ENCODE measurements around the gene SERPINB7.

DNA sequence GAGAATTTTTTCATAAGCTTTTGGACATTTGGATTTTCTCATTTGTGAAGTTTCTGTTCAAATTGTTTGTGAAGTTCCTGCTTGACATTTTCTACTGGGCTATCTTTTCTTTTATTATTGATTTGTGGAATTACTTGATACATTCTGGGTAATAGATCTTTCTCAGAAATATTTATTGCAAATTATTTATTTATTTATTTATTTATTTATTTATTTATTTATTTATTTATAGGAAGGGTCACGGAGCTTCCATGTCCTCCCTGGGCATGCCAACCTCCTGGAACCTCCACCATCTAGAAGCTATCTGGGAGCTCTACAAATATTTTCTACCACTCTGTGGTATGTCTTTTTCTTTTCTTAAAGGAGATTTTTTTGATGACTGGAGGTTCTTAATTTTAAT lies 25.7 kb upstream of the SERPINB7 start:
- no peak for TF ChIP-seq YY1 (IDR thresholded peaks at IDR 0.05; ENCODE audit: insufficient read depth, insufficient read length)
- TF ChIP-seq ZNF274 (IDR thresholded peaks at IDR 0.05; ENCODE audit: low read depth, low read length), result no peak
- no peak for TF ChIP-seq SUZ12 (IDR thresholded peaks at IDR 0.05; ENCODE audit: extremely low read depth, insufficient read depth, insufficient read length)

Measured in NT2/D1 (cell line).